GM12801 (cell line): ENCODE data around the gene GHRL.

Experiments
- TF ChIP-seq, protein P1 (sequence below): IDR thresholded peaks from one replicate; pipeline ENCODE4 v1.5.1; 2011; ENCODE audit warnings: control low read depth; ENCODE audit not compliant: insufficient read length; ENCODE audit errors: extremely low read depth

Gene GHRL

DNA sequence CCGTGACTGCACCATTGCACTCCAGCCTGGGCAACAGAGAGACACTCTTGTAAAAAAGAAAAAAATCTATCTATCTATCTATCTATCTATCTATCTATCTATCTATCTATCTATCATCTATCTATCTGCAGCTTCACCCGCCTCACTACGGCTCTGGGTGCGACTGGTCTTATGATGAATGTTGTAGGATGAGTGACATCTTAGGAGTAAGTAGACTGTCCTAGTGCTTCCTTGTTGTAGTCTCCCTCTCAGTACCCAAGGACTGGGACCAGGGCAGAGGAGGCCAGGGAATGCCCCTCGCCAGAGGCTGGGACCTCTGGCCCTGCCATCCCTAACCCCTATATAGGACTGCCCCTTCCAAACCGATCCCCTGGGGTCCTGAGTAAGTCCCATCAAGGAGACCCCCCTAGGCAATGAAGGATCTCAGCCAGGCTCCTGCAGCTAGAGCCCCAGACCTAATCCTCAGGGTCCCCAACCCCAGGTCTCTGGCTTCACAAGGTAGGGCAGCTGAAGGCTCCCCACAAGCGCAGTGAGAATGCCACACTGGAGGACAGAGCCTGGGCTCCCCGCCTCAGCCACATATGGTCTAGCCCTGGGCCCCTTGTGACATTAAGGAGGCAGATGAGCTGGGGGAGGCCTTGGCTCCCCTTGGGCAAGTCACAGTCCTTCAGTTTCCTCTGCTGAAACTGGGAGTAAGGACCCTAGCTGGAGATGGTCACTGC, 29.0 kb upstream of the GHRL start:
- TF ChIP-seq, protein P1, sequence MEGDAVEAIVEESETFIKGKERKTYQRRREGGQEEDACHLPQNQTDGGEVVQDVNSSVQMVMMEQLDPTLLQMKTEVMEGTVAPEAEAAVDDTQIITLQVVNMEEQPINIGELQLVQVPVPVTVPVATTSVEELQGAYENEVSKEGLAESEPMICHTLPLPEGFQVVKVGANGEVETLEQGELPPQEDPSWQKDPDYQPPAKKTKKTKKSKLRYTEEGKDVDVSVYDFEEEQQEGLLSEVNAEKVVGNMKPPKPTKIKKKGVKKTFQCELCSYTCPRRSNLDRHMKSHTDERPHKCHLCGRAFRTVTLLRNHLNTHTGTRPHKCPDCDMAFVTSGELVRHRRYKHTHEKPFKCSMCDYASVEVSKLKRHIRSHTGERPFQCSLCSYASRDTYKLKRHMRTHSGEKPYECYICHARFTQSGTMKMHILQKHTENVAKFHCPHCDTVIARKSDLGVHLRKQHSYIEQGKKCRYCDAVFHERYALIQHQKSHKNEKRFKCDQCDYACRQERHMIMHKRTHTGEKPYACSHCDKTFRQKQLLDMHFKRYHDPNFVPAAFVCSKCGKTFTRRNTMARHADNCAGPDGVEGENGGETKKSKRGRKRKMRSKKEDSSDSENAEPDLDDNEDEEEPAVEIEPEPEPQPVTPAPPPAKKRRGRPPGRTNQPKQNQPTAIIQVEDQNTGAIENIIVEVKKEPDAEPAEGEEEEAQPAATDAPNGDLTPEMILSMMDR: no peak

DNA sequence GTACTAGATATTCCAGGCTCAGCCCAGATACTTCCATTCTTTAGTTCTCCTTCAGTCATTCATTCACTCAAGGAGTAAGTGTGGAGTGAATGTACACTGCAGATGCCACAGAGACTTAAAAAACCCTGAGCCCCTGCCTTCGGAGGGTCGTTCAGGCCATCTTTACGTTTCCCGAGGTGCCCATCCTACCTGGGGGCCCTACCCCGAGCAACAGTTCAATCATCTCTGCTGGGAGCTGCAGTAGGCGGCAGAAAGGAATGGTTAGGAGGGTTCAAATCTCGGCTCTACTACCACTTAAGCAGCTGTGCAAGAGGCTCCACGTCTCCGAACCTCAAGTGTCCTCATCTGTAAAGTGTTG, 27.6 kb upstream of the GHRL start:
- TF ChIP-seq, protein P1: no peak

DNA sequence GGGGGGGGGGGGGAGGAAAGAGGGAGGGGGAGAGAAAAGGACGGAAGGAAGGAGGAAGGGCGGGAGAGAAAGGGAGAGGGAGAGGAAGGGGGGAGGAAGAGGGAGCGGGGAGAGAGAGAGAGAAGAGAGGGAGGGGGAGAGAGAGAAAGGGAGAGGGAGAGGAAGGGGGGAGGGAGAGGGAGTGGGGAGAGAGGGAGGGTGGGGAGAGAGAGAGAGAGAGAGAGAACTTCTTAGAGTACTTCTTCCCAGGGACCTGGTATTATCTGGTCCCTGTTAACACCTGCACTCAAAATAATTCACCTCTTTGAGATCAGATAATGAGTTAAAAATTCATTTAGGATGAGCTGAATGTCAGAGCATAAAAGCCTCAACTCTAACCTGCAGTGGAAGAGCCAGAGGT, 27.1 kb upstream of the GHRL start:
- TF ChIP-seq, protein P1: no peak

DNA sequence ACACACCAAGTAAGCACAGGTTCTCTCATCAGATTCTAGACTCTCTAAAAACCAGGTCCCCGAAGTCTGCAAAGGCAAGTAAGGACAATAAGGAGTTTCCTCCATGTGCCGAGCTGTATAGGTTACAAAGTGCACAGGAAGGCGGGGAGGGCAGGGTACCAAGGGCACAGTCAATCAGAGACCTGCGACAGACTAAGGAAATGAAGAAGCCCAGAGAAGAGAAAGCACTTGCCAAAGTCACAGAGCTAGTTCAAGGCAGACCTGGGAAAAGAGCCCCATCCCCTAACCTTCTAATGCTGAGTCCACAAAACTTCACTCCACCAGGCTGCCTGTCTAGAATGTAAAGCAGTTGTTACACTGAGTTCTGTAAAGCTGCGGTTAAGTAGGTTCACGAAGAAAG, 26.5 kb upstream of the GHRL start:
- TF ChIP-seq, protein P1: no peak

DNA sequence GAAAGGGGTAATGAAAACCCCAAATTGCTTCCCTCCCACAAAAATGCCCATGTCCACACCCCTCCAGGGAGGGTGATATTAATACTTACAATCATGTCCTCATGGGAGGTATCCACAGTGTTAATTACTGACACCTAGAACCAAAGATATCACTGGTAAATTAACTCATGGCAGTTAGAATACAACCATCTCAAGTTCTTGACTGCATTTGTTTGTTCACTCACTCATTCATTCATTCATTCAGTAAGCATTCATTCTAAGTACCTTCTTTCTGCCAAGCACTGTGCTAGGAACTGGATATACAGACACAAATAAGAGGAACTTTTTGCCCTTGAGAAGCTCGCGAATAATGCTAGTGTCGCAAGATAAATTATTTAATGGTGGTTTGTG, 25.2 kb upstream of the GHRL start:
- TF ChIP-seq, protein P1: no peak

DNA sequence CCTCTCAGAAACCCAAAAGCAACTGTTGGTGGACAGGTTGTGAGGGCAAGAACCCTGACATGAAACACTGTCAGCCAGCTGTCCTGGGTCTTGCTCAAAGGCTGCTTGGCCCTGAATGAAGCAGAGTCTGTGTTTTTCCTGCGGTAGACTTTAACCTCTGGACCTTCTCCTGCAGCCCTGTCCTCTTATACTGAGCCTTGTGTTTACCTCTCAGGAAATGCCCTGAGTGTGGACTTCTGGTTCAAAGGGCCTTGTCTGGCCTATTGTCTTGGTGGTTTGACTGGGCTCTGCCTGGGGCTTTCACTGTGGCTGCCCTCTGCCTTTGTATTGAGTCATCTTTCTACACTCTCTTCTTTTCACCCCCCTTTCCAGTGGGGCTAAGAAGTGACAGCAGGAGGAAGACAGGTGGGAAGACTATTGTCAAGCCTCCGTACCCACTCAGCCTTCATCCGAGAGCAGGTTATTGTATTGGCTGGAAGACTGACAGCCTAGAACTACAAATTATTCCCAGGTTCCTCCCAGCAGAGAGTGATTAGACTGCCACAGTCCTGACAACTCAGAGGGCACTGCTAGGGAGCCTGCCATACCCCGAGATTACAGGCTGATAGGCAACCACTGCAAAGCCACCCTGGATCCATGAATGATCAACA, 24.7 kb upstream of the GHRL start:
- TF ChIP-seq, protein P1: no peak

DNA sequence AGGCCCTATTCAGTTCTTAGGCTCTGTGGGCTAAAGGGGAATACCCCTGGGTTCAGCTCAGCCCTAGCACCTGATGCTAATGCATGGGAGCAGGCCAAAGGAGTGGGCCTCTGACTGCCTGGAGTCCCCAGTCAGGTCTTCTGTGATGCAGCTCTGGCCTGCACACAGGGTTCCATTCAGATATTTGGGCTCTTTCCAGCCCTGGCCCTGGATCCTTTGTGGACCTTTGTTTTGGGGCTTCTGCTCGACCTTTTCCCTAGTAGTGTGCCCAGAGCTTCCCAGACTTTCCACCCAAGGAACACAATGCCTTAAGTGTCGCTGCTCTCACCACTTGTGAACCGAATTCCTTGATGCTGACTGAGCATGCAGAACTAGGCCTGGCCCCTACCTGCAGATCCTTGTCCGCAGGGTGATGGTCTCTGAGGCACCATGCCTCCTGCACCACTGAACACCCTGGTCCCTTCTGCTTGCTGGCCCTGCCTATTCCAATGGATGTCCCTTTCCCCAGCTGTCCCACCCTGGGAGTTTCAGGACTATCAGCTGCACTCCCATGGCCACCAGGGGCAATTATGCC, 23.1 kb upstream of the GHRL start:
- TF ChIP-seq, protein P1: no peak
